ENCODE measurements around the gene FNDC3B. TPM values are rescaled to one million over a fixed set of nuclear protein-coding genes. Genes with fewer than 3 reads are reported as not detected.

Gene FNDC3B
- total RNA-seq, 1 experiment from 2014 or later: 173 TPM

- H3K9me3 ChIP-seq (ENCODE audit: control insufficient read depth, insufficient read depth, low read depth, low read length): no peaks in the 10 kb centered on the region
- H3K27ac ChIP-seq (ENCODE audit: low read length): no peak overlapping the region
- DNase-seq (ENCODE audit: low read depth, low spot score): no peak
- ChIA-PET POLR2A (no interaction called here), CTCF (no interaction called here)
- ATAC-seq: no peak
- in situ Hi-C loops (cut with HindIII; ENCODE audit: low pct_unique_long_range_greater_than_20kb, low sequenced_read_pairs): no loop called here
- intact Hi-C loops (cut with micrococcal nuclease; ENCODE audit: unreplicated experiment): no loop called here
- BruUV-seq (replicated peaks): no TSS peak
- no peak overlapping the region for H3K4me3 ChIP-seq (ENCODE audit: low read depth in 2 of 2, low read length in 2 of 2)
- H3K4me1 ChIP-seq (ENCODE audit: control insufficient read depth, insufficient read depth, low read length): 0 out of 2 replicates have a peak, but pooled peaks cover 5% of the 10 kb centered on the region
- H3K27me3 ChIP-seq (ENCODE audit: control insufficient read depth, insufficient read depth, low read length): no peaks in the 10 kb centered on the region
- peaks cover 16% of the 10 kb centered on the region for H3K36me3 ChIP-seq (ENCODE audit: control insufficient read depth, insufficient read depth, low read length)
- no peak for TF ChIP-seq REST (IDR thresholded peaks at IDR 0.05; ENCODE audit: insufficient read depth in 1 of 2, low read depth in 2 of 2, low read length in 1 of 2)
- TF ChIP-seq TCF7L2 (IDR thresholded peaks at IDR 0.05; ENCODE audit: low read depth, low read length): no peak
- TF ChIP-seq POLR2AphosphoS5 (IDR thresholded peaks at IDR 0.05; ENCODE audit: low read depth, low read length): no peak
Measured at GRCh38 chr3:172359996-172360395, 320.6 kb downstream of the FNDC3B start.

- no peak for DNase-seq (ENCODE audit: low read depth, low spot score)
- ChIA-PET POLR2A (no interaction called here), CTCF (no interaction called here)
- no TSS peak for BruUV-seq (replicated peaks)
- H3K4me3 ChIP-seq (ENCODE audit: low read depth in 2 of 2, low read length in 2 of 2): no peak overlapping the region
- in situ Hi-C loops (cut with HindIII; ENCODE audit: low pct_unique_long_range_greater_than_20kb, low sequenced_read_pairs): no loop called here
- no peaks in the 10 kb centered on the region for H3K4me1 ChIP-seq (ENCODE audit: control insufficient read depth, insufficient read depth, low read length)
- H3K27me3 ChIP-seq (ENCODE audit: control insufficient read depth, insufficient read depth, low read length): no peaks in the 10 kb centered on the region
- no peak overlapping the region for H3K27ac ChIP-seq (ENCODE audit: low read length)
- intact Hi-C loops (cut with micrococcal nuclease; ENCODE audit: unreplicated experiment): no loop called here
- H3K36me3 ChIP-seq (ENCODE audit: control insufficient read depth, insufficient read depth, low read length): peaks cover 12% of the 10 kb centered on the region
- no peaks in the 10 kb centered on the region for H3K9me3 ChIP-seq (ENCODE audit: control insufficient read depth, insufficient read depth, low read depth, low read length)
- TF ChIP-seq TCF7L2 (IDR thresholded peaks at IDR 0.05; ENCODE audit: low read depth, low read length) (no peak), REST (IDR thresholded peaks at IDR 0.05; ENCODE audit: insufficient read depth in 1 of 2, low read depth in 2 of 2, low read length in 1 of 2) (no peak), CTCF (IDR thresholded peaks at IDR 0.05) (no peak), POLR2AphosphoS5 (IDR thresholded peaks at IDR 0.05; ENCODE audit: low read depth, low read length) (no peak), SIN3A (IDR thresholded peaks at IDR 0.05; ENCODE audit: borderline replicate concordance, insufficient read depth, low read depth, low read length) (no peak)
- ATAC-seq: no peak
Measured at GRCh38 chr3:172362583-172362982, 323.2 kb downstream of the FNDC3B start.
